ENCODE results near the gene SRRM3.

DNA sequence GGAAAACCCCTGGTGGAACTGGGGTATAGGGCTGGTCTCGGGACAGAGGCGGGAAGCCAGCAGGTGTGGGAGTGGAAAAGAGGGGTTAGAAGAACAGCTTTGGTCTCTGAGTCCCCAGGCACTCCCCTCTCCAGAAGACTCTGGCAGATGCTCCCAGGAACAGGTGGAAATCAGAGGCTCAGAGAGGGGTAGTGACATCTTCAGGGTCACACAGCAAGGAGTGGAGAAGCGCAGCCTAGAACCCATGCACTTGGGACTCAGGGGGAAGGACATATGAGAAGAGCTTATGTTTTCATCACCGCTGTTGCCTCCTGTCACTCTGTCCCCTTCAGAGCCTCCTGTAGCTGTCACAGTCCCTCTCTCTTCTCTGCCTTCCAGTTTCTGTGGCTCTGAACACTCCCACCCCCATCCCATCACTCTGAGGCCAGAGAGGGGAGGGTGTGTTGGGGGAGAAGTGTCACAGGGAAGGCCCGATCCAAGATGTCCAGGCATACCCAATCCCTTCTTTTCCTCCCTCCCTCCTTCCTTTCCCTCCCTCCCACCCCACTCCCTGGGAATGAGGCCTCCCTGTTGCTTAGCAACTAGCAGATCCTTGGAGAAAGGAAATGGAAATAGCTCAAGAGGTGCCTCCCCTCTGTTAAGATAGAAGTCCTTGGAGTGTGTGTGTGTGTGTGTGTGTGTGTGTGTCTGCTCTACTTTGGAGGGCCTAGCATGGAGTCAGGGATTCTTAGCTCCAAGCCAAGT is 32.0 kb downstream of the SRRM3 start:
- no peak for TF ChIP-seq CTCF (IDR thresholded peaks at IDR 0.05; ENCODE audit: low read depth, low read length)
- TF ChIP-seq EZH2phosphoT487 (IDR thresholded peaks at IDR 0.05; ENCODE audit: low read depth) = no peak
